Parathyroid adenoma (tissue), 2 donors: ENCODE measurements around the gene TREH.

Experiments
- H2AFZ ChIP-seq: fragments of 300-600 bp; sonication (generic); one replicate; pipeline ENCODE4 v1.7.0; 2017; ENCODE audit warnings: antibody characterized with exemption, mild to moderate bottlenecking
- H3K27ac ChIP-seq: fragments of 300-600 bp; sonication (generic); one replicate; pipeline ENCODE4 v1.7.0; 2017
- H3K27me3 ChIP-seq: fragments of 300-600 bp; sonication (generic); one replicate; pipeline ENCODE4 v1.7.0; 2017; ENCODE audit warnings: low read length; ENCODE audit not compliant: control insufficient read depth, insufficient read depth
- H3K36me3 ChIP-seq: fragments of 300-600 bp; sonication (generic); one replicate; pipeline ENCODE4 v1.7.0; 2017; ENCODE audit warnings: low read length; ENCODE audit not compliant: control insufficient read depth, insufficient read depth
- H3K4me1 ChIP-seq: fragments of 300-600 bp; sonication (generic); one replicate; pipeline ENCODE4 v1.7.0; 2017; ENCODE audit warnings: control low read depth
- H3K4me2 ChIP-seq: fragments of 300-600 bp; sonication (generic); one replicate; pipeline ENCODE4 v1.7.0; 2017; ENCODE audit warnings: low read length
- H3K4me3 ChIP-seq: fragments of 300-600 bp; sonication (generic); one replicate; pipeline ENCODE4 v1.7.0; 2017; ENCODE audit warnings: low read depth, low read length
- H3K79me2 ChIP-seq: fragments of 300-600 bp; sonication (generic); one replicate; pipeline ENCODE4 v1.7.0; 2017; ENCODE audit warnings: control low read depth
- H3K9ac ChIP-seq: fragments of 300-600 bp; sonication (generic); one replicate; pipeline ENCODE4 v1.7.0; 2017; ENCODE audit warnings: mild to moderate bottlenecking
- H3K9me3 ChIP-seq: fragments of 300-600 bp; sonication (generic); one replicate; pipeline ENCODE4 v1.7.0; 2017; ENCODE audit warnings: low read length; ENCODE audit not compliant: control insufficient read depth
- TF ChIP-seq, protein P1 (sequence below): fragments of 300-600 bp; sonication (generic); IDR thresholded peaks from one replicate; pipeline ENCODE4 v1.7.0; 2017; ENCODE audit warnings: antibody characterized with exemption, mild to moderate bottlenecking
- donor health status: primary hyperparathyroidism.

TREH gene

DNA sequence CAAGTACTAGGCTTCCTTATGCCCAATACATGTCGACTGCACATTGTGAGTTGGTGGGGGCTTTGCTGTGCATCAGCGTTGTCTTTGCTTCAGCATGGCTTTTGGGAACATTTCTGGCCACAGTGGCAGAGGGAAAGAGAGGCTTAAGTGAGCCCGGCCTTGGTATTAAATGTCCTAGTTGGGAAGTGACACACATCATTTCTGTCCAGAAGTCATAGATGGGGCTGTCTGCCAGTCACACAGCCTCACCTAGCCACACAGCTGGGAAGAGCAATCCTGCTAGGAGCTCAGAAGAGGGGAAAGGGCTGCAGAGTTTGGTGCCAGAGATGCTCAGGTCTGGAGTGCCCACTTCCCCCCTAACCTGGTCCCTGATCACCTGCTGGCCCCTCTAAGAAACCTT, 27.6 kb downstream of the TREH start:
- TF ChIP-seq, protein P1, sequence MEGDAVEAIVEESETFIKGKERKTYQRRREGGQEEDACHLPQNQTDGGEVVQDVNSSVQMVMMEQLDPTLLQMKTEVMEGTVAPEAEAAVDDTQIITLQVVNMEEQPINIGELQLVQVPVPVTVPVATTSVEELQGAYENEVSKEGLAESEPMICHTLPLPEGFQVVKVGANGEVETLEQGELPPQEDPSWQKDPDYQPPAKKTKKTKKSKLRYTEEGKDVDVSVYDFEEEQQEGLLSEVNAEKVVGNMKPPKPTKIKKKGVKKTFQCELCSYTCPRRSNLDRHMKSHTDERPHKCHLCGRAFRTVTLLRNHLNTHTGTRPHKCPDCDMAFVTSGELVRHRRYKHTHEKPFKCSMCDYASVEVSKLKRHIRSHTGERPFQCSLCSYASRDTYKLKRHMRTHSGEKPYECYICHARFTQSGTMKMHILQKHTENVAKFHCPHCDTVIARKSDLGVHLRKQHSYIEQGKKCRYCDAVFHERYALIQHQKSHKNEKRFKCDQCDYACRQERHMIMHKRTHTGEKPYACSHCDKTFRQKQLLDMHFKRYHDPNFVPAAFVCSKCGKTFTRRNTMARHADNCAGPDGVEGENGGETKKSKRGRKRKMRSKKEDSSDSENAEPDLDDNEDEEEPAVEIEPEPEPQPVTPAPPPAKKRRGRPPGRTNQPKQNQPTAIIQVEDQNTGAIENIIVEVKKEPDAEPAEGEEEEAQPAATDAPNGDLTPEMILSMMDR, result no peak
- no peak overlapping the region for H3K27ac ChIP-seq
- no peaks in the 10 kb centered on the region for H3K9me3 ChIP-seq

DNA sequence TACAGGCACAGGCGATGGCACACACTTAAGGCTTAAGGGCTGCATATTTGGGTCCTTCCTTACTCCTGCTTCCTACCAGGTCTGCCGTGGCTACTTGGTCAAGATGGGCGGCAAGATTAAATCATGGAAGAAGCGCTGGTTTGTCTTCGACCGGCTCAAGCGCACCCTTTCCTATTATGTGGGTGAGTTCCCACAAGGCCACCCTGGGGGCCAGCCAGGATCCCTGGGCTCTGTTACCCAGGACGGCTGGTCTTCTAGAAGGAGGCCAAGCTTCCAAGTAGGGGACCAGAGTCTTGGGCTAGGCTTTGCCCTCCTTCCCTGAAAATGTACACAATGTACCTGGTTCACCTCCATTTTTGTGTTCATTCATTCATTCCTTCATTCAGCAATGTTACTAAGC, 29.1 kb downstream of the TREH start:
- Histone ChIP-seq H3K27ac (no peak overlapping the region), H3K27me3 (no peaks in the 10 kb centered on the region), H3K4me2 (no peak overlapping the region), H3K4me3 (no peak overlapping the region), H3K36me3 (no peaks in the 10 kb centered on the region), H3K9ac (no peak overlapping the region), H3K79me2 (no peaks in the 10 kb centered on the region), H2AFZ (no peak overlapping the region), H3K9me3 (no peaks in the 10 kb centered on the region), H3K4me1 (no peaks in the 10 kb centered on the region)
- TF ChIP-seq, protein P1, result no peak

More for the DNA sequence above, 27.6 kb downstream of the TREH start:
- H3K4me1 ChIP-seq, result no peaks in the 10 kb centered on the region
- H3K4me3 ChIP-seq, result no peak overlapping the region
- no peaks in the 10 kb centered on the region for H3K79me2 ChIP-seq
- no peak overlapping the region for H3K9ac ChIP-seq
- no peak overlapping the region for H2AFZ ChIP-seq
- H3K27me3 ChIP-seq, result no peaks in the 10 kb centered on the region
- no peaks in the 10 kb centered on the region for H3K36me3 ChIP-seq
- H3K4me2 ChIP-seq, result no peak overlapping the region

DNA sequence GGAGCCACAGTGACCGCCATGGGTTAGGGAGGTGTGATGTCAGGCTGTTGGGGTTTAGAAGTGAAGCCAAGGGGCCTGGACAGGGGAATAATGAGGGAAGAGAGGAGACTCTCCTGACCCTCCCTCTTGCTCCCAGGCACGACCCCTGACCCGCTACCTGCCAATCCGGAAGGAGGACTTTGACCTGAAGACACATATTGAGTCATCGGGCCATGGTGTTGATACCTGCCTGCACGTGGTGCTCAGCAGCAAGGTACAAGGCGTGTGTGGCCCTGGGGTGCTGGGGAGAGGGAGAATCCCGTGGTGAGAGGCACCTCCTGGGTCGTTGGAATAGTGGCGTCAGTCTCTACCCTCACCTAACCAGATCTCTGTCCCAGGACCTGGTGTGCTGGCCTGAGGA, 29.5 kb downstream of the TREH start:
- TF ChIP-seq, protein P1, result no peak
- Histone ChIP-seq H3K36me3 (no peaks in the 10 kb centered on the region), H3K79me2 (no peaks in the 10 kb centered on the region), H3K4me1 (no peaks in the 10 kb centered on the region), H2AFZ (no peak overlapping the region), H3K4me3 (no peak overlapping the region), H3K27ac (no peak overlapping the region), H3K9ac (no peak overlapping the region), H3K4me2 (no peak overlapping the region), H3K9me3 (no peaks in the 10 kb centered on the region), H3K27me3 (no peaks in the 10 kb centered on the region)

DNA sequence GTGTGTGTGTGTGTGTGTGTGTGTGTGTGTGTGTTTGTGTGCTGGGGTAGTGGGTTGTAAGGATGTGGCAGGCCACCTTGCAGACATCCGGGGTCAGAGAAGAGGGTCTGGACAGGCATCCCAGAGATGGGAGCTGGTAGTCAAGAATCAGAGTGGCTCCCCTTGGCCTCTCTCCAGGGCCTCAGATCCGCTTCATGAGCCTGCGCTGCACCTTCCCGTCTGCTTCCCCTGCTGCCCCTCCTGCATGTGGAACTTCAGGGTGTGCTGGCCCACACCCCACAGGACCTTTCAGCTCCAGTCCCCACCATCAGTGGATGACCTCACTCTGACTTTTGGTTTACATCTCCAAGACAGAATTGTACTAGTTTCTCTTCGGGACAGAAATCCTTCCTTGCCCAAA, 31.2 kb downstream of the TREH start:
- H3K4me3 ChIP-seq, result no peak overlapping the region
- TF ChIP-seq, protein P1, result no peak

DNA sequence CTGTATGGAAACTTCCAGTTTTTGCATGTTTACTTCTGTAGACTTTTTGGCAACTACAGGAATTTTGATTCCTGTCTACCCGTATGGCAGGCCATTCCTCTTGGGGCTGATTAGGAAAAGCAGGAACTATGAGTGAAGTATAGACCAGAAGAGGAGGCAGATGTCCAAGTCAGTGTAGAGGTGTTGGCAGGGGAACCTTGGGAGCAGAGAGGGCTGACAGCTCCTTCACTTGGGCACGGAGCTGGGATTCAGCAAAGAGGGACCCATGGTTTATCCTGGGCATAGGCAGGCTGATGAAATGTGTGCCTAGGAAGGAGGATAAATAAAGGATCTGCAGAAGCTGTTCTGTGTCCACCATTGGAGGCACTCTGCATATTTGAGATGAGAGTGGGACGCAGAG, 33.1 kb downstream of the TREH start:
- TF ChIP-seq, protein P1, result no peak
- Histone ChIP-seq H3K9me3 (no peaks in the 10 kb centered on the region), H3K79me2 (no peaks in the 10 kb centered on the region), H2AFZ (no peak overlapping the region), H3K27ac (no peak overlapping the region), H3K4me2 (no peak overlapping the region), H3K4me3 (no peak overlapping the region), H3K27me3 (no peaks in the 10 kb centered on the region), H3K4me1 (no peaks in the 10 kb centered on the region), H3K36me3 (no peaks in the 10 kb centered on the region), H3K9ac (no peak overlapping the region)

More for the DNA sequence above, 31.2 kb downstream of the TREH start:
- H3K4me1 ChIP-seq, result no peaks in the 10 kb centered on the region
- no peak overlapping the region for H3K9ac ChIP-seq
- H3K4me2 ChIP-seq, result no peak overlapping the region
- H2AFZ ChIP-seq, result no peak overlapping the region
- H3K27ac ChIP-seq, result no peak overlapping the region
- H3K36me3 ChIP-seq, result no peaks in the 10 kb centered on the region
- no peaks in the 10 kb centered on the region for H3K79me2 ChIP-seq
- H3K27me3 ChIP-seq, result no peaks in the 10 kb centered on the region
- no peaks in the 10 kb centered on the region for H3K9me3 ChIP-seq
